ENCODE results near the gene C9orf57. TPM values are rescaled to one million over a fixed set of nuclear protein-coding genes. Genes with fewer than 3 reads are reported as not detected.

The C9orf57 gene
- polyA plus RNA-seq, 1 donor (not counting 4 experiments of a cell fraction or from before 2014, with no cell fraction given), result not detected

DNA sequence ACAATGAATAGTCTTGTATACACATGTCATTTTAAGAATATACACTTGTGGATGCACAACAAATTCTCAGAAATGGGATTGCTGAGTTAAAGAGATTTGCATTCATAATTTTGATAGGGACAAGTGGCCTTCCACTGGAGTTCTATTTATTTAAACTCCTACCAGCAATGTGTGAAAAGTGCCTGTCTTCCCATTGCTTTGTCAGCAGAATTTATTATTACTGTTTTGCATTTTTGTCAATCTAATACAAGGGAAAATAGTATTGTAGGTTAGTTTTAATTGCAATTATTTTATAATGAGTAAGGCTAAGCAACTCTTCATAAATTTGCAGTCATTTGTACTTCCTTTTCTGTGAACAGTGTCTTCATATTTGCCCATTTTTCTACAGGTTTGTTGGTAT is 55.0 kb downstream of the C9orf57 start:
- H3K27ac ChIP-seq (ENCODE audit: control insufficient read depth, insufficient read depth, low read length), result no peak overlapping the region
- FAIRE-seq (no peak), DNase-seq (ENCODE audit: low read depth, low spot score) (no peak)
- no peak overlapping the region for H3K9ac ChIP-seq (ENCODE audit: control insufficient read depth, extremely low read depth, insufficient read depth, low read length)
- dilution Hi-C loops (cut with MboI; ENCODE audit: extremely low pct_ligation_motif_present, low sequenced_read_pairs), result no loop called here
- no peaks in the 10 kb centered on the region for H3K27me3 ChIP-seq (ENCODE audit: control insufficient read depth, extremely low read depth, insufficient read depth, low read length)
- H3K4me3 ChIP-seq (ENCODE audit: control insufficient read depth in 2 of 3, extremely low read depth in 1 of 3, insufficient read depth in 2 of 3, low read depth in 1 of 3, low read length in 3 of 3), result no peak overlapping the region
- H3K4me1 ChIP-seq (ENCODE audit: control insufficient read depth, extremely low read depth, insufficient read depth, low read length), result no peaks in the 10 kb centered on the region
- H4K20me1 ChIP-seq (ENCODE audit: control insufficient read depth, extremely low read depth, insufficient read depth, low read length), result no peaks in the 10 kb centered on the region
- H3K9me3 ChIP-seq (ENCODE audit: control insufficient read depth, low read depth, low read length), result peaks cover 3% of the 10 kb centered on the region
- H3K4me2 ChIP-seq (ENCODE audit: control insufficient read depth, extremely low read depth, insufficient read depth, low read depth, low read length), result no peak overlapping the region
- TF ChIP-seq, protein P1, sequence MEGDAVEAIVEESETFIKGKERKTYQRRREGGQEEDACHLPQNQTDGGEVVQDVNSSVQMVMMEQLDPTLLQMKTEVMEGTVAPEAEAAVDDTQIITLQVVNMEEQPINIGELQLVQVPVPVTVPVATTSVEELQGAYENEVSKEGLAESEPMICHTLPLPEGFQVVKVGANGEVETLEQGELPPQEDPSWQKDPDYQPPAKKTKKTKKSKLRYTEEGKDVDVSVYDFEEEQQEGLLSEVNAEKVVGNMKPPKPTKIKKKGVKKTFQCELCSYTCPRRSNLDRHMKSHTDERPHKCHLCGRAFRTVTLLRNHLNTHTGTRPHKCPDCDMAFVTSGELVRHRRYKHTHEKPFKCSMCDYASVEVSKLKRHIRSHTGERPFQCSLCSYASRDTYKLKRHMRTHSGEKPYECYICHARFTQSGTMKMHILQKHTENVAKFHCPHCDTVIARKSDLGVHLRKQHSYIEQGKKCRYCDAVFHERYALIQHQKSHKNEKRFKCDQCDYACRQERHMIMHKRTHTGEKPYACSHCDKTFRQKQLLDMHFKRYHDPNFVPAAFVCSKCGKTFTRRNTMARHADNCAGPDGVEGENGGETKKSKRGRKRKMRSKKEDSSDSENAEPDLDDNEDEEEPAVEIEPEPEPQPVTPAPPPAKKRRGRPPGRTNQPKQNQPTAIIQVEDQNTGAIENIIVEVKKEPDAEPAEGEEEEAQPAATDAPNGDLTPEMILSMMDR (optimal IDR thresholded peaks at IDR 0.05 in 1 of 3, IDR thresholded peaks at IDR 0.05 in 1 of 3, conservative IDR thresholded peaks at IDR 0.05 in 1 of 3; ENCODE audit: extremely low read depth in 1 of 3, insufficient read depth in 2 of 3, low read length in 3 of 3), result no peak
- TF ChIP-seq EZH2 (IDR thresholded peaks at IDR 0.05; ENCODE audit: low read length), result no peak
- H3K79me2 ChIP-seq (ENCODE audit: control insufficient read depth, insufficient read depth, low read length), result no peaks in the 10 kb centered on the region
- H3K36me3 ChIP-seq (ENCODE audit: control insufficient read depth in 2 of 2, extremely low read depth in 1 of 2, insufficient read depth in 2 of 2, low read length in 2 of 2), result no peaks in the 10 kb centered on the region
- H3K9me1 ChIP-seq (ENCODE audit: control insufficient read depth, extremely low read depth, insufficient read depth, low read length), result no peaks in the 10 kb centered on the region
- H2AFZ ChIP-seq (ENCODE audit: control insufficient read depth, low read length), result no peak overlapping the region

Small RNA genes lying within 50 kb of the gene (small RNA-seq; reads per million reads assigned to genes)
- 0 reads per million in 3 experiments for gene HSPB1P1 (ENCODE audit: insufficient read length in 3 of 3, low read depth in 3 of 3, low replicate concordance in 1 of 3)

Other genes starting within 250 kb of the C9orf57 start
- 11.5 to 16.3 TPM (median 13.7 TPM) in 3 replicates for gene ABHD17B, start 149.4 kb downstream of the C9orf57 start, polyA plus RNA-seq
- 12.3 to 18.2 TPM (median 17.5 TPM) in 3 replicates for gene C9orf85, start 149.0 kb downstream of the C9orf57 start, polyA plus RNA-seq
- gene GDA, start 88.8 kb upstream of the C9orf57 start, polyA plus RNA-seq, result 0.29 to 0.75 TPM (median 0.75 TPM) in 3 replicates